ENCODE measurements around the gene DLGAP5.

DNA sequence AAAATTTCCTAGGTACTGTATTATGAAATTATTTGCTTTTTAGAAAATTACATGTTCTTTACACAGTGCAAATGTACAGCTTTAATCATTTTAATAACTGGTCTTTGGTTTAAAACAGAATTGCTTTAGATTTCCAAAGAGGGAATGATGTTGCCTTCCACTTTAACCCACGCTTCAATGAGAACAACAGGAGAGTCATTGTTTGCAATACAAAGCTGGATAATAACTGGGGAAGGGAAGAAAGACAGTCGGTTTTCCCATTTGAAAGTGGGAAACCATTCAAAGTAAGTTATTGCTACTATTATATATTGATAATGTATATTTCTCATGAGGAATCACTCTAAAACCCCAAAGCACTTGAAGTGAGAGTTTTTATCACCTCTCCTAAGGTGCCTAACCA, 48.9 kb downstream of the DLGAP5 start:
- TF ChIP-seq, protein P1, sequence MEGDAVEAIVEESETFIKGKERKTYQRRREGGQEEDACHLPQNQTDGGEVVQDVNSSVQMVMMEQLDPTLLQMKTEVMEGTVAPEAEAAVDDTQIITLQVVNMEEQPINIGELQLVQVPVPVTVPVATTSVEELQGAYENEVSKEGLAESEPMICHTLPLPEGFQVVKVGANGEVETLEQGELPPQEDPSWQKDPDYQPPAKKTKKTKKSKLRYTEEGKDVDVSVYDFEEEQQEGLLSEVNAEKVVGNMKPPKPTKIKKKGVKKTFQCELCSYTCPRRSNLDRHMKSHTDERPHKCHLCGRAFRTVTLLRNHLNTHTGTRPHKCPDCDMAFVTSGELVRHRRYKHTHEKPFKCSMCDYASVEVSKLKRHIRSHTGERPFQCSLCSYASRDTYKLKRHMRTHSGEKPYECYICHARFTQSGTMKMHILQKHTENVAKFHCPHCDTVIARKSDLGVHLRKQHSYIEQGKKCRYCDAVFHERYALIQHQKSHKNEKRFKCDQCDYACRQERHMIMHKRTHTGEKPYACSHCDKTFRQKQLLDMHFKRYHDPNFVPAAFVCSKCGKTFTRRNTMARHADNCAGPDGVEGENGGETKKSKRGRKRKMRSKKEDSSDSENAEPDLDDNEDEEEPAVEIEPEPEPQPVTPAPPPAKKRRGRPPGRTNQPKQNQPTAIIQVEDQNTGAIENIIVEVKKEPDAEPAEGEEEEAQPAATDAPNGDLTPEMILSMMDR (IDR thresholded peaks at IDR 0.05): no peak
- no peak for TF ChIP-seq EP300 (IDR thresholded peaks at IDR 0.05)
